ENCODE measurements around the gene TRIM26. TPM values are rescaled to one million over a fixed set of nuclear protein-coding genes. Genes with fewer than 3 reads are reported as not detected.

TRIM26 gene
- total RNA-seq, 2 experiments from 2014 or later = 43.4 to 45.0 TPM

DNA sequence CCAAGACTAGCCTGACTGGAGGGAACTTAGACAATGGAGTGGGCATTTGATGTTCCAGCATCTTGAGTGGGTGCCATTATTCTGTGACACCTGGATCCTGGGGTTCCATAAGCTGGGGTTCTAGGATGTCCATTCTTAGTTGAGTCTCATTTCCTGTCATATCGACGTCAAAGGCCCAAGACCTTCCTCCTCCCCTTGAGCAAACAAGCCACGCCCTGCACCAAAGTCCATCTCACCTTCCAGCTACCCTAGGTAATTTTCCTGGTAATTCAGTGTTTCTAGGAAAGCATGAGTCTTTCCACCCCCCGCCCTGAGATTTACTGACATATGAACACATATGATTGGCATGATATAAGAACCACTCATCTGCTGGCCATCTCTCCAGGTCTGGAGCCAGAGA, 77.4 kb downstream of the TRIM26 start, which contains the start of gene TRIM40:
TRIM40 (plus strand) TSS at position 384 of the 400 bp plus-strand sequence. CDS start 897 bp downstream, outside the sequence.
- TF ChIP-seq, protein P1, sequence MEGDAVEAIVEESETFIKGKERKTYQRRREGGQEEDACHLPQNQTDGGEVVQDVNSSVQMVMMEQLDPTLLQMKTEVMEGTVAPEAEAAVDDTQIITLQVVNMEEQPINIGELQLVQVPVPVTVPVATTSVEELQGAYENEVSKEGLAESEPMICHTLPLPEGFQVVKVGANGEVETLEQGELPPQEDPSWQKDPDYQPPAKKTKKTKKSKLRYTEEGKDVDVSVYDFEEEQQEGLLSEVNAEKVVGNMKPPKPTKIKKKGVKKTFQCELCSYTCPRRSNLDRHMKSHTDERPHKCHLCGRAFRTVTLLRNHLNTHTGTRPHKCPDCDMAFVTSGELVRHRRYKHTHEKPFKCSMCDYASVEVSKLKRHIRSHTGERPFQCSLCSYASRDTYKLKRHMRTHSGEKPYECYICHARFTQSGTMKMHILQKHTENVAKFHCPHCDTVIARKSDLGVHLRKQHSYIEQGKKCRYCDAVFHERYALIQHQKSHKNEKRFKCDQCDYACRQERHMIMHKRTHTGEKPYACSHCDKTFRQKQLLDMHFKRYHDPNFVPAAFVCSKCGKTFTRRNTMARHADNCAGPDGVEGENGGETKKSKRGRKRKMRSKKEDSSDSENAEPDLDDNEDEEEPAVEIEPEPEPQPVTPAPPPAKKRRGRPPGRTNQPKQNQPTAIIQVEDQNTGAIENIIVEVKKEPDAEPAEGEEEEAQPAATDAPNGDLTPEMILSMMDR (IDR thresholded peaks at IDR 0.05) = no peak
- no peaks in the 10 kb centered on the region for H3K9me3 Mint-ChIP-seq
- POLR2A ChIA-PET = interaction anchor here (0.7 kb wide), 1 partner anchor 23 kb away, joined by 3 read pairs; the partner anchor contains the start of gene TRIM31
- H3K4me1 Mint-ChIP-seq (ENCODE audit: low read depth) = peaks cover 6% of the 10 kb centered on the region
- H3K27me3 Mint-ChIP-seq = peaks cover 50% of the 10 kb centered on the region
- no peak for ATAC-seq
- no peaks in the 10 kb centered on the region for H3K36me3 Mint-ChIP-seq (ENCODE audit: low read depth)
- no peak within 1 kb of the TSS for H3K4me3 Mint-ChIP-seq
- CTCF ChIA-PET = interaction anchor here (1.0 to 8.5 kb wide), 3 partner anchors 12 to 482 kb away, joined by 3 to 324 read pairs (median 4); no protein-coding TSS in a partner anchor
- no peak within 1 kb of the TSS for H3K27ac Mint-ChIP-seq
- intact Hi-C loops (cut with micrococcal nuclease) = no loop called here
- DNase-seq = no peak

DNA sequence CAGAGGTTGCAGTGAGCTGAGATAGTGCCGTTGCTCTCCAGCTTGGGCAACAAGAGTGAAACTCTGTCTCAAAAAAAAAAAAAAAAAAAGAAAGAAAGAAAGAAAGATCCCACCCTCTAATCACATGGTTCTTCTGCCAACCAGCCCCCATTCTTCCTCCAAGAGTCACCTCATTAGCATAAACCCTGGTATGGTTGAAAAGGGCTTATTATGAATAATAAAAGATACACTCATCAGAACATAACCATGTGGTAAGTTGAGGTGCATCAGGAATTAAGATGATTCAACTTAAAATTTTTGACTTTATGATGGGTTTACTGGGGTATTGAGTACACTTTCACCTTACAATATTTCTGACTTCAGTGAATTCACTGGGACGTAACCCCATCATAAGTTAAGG, 78.1 kb downstream of the TRIM26 start:
- H3K36me3 Mint-ChIP-seq (ENCODE audit: low read depth) = no peaks in the 10 kb centered on the region
- DNase-seq (no peak), ATAC-seq (no peak)
- H3K27ac Mint-ChIP-seq = no peak overlapping the region
- TF ChIP-seq, protein P1 (IDR thresholded peaks at IDR 0.05) = no peak
- ChIA-PET CTCF (interaction anchor here (1.0 to 8.5 kb wide), 4 partner anchors 11 to 481 kb away, joined by 3 to 324 read pairs (median 4); no protein-coding TSS in a partner anchor), POLR2A (no interaction called here)
- peaks cover 9% of the 10 kb centered on the region for H3K4me1 Mint-ChIP-seq (ENCODE audit: low read depth)
- no peaks in the 10 kb centered on the region for H3K9me3 Mint-ChIP-seq
- H3K27me3 Mint-ChIP-seq = peaks cover 52% of the 10 kb centered on the region
- H3K4me3 Mint-ChIP-seq = no peak overlapping the region
- intact Hi-C loops (cut with micrococcal nuclease) = no loop called here

Other genes starting within 250 kb of the TRIM26 start
- 10 to 100 TPM; 53.0 to 58.1 TPM for gene POLR1H, start 152.1 kb downstream of the TRIM26 start, total RNA-seq
- gene PPP1R11, start 146.2 kb downstream of the TRIM26 start, total RNA-seq = 10 to 100 TPM; 33.8 to 34.1 TPM
- gene RNF39, start 137.6 kb downstream of the TRIM26 start, total RNA-seq = not detected
- gene TRIM31, start 100.3 kb downstream of the TRIM26 start, total RNA-seq = not detected
- gene TRIM40, start 77.3 kb downstream of the TRIM26 start, total RNA-seq = not detected
- not detected for gene TRIM10, start 52.2 kb downstream of the TRIM26 start, total RNA-seq
- gene TRIM15, start 49.9 kb downstream of the TRIM26 start, total RNA-seq = not detected
- 10 to 100 TPM; 21.6 to 22.3 TPM for gene TRIM39, start 113.5 kb upstream of the TRIM26 start, total RNA-seq
- 10 to 100 TPM; 43.0 to 43.5 TPM for gene RPP21, start 131.8 kb upstream of the TRIM26 start, total RNA-seq

All from activated CD8-positive, alpha-beta T cell treated with anti-CD3 and anti-CD28 coated beads for 36 hours (primary cell).